Ascending aorta (tissue), 2 donors: ENCODE measurements around the gene GYS1. TPM values are rescaled to one million over a fixed set of nuclear protein-coding genes. Genes with fewer than 3 reads are reported as not detected.
"Not testable (repeated sequence)": the region's sequence is repeated elsewhere in the genome, so short reads cannot be mapped to it uniquely, and the experiment has no call there.

ENCODE experiments used
- DNase-seq, 2 donors: peaks; one replicate each; pipeline ENCODE4 v3.0.0-alpha.2; 2019; ENCODE audit warnings: low spot score in 2 of 2
- H3K27ac ChIP-seq, 2 donors: fragments of 200-600 bp; sonication (generic); one replicate each; pipeline ENCODE4 v1.5.1; 2016 to 2017; ENCODE audit warnings: mild to moderate bottlenecking in 1 of 2
- H3K27me3 ChIP-seq: fragments of 200-600 bp; sonication (generic); one replicate; pipeline ENCODE4 v1.5.1; 2017
- H3K36me3 ChIP-seq, 2 donors: fragments of 200-600 bp; sonication (generic); one replicate each; pipeline ENCODE4 v1.5.1; 2016
- H3K4me1 ChIP-seq, 2 donors: fragments of 200-600 bp; sonication (generic); one replicate each; pipeline ENCODE4 v1.5.1; 2016 to 2017; ENCODE audit warnings: mild to moderate bottlenecking in 1 of 2
- H3K4me3 ChIP-seq, 2 donors: fragments of 200-600 bp; sonication (generic); one replicate each; pipeline ENCODE4 v1.5.1; 2016 to 2017; ENCODE audit warnings: mild to moderate bottlenecking in 1 of 2
- H3K9me3 ChIP-seq, 2 donors: fragments of 200-600 bp; sonication (generic); one replicate each; pipeline ENCODE4 v1.5.1; 2016
- CTCF ChIP-seq, 3 experiments: fragments of 200-600 bp in 2 of 3; fragments of 450-650 bp in 1 of 3; sonication (generic) in 2 of 3; IDR thresholded peaks; one replicate each; pipeline ENCODE4 v1.5.1; 2016 to 2019; ENCODE audit warnings: antibody characterized with exemption in 3 of 3, mild to moderate bottlenecking in 1 of 3, moderate library complexity in 1 of 3
- intact Hi-C: fragments of 100-400 bp; cut with DNase I; formaldehyde crosslinking; loops from one replicate; pipeline ENCODE4 v1.15.1; 2023
- total RNA-seq: library from RNA; depleted of rRNA; stranded (reverse); fragments of >200 nt; gene quantifications from one replicate; pipeline ENCODE4 v1.1.0, GENCODE V29; 2016

Gene GYS1
- total RNA-seq, 1 donor from 2014 or later: 21.8 TPM

- Histone ChIP-seq H3K4me1 (peaks cover 0 to 3% of the 10 kb centered on the region in 2 donors), H3K36me3 (peaks cover 39 to 53% of the 10 kb centered on the region in 2 donors), H3K27me3 (no peaks in the 10 kb centered on the region), H3K27ac (no peak overlapping the region), H3K4me3 (no peak overlapping the region), H3K9me3 (no peaks in the 10 kb centered on the region)
- no peak for DNase-seq
- TF ChIP-seq CTCF (IDR thresholded peaks at IDR 0.05): no peak
- intact Hi-C loops: no loop called here
These were observed 70.3 kb downstream of the GYS1 start for GRCh38 chr19:48922548-48923490.

DNA sequence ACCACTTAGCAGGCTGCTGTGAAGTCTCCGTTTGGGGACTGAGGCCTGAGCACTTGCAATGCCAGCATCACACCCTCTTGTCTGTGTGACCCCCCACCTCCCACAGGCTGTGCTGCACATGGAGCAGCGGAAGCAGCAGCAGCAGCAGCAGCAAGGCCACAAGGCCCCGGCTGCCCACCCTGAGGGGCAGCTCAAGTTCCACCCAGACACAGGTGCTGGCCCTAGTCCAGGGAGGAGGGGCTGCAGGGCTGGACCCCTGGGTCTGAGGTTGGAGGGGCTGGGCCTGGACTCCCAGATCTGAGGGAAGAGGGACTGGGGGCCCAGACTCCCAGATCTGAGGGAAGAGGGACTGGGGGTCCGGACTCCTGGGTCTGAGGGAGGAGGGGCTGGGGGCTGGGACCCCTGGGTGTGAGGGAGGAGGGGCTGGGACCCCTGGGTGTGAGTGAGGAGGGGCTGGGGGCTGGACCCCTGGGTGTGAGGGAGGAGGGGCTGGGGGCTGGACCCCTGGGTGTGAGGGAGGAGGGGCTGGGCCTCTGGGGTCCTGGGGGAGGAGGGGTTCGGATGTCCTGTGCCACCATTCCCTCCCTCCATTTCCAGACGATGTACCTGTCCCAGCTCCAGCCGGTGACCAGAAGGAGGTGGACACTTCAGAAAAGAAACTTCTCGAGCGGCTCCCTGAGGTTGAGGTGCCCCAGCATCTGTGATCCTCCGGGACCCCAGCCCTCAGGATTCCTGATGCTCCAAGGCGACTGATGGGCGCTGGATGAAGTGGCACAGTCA lies 71.2 kb downstream of the GYS1 start:
- no peak for DNase-seq
- Histone ChIP-seq H3K27ac (no peak overlapping the region), H3K36me3 (peaks cover 39 to 54% of the 10 kb centered on the region in 2 donors), H3K27me3 (no peaks in the 10 kb centered on the region), H3K4me3 (no peak overlapping the region), H3K4me1 (peaks cover 0 to 3% of the 10 kb centered on the region in 2 donors), H3K9me3 (no peaks in the 10 kb centered on the region)
- TF ChIP-seq CTCF (IDR thresholded peaks at IDR 0.05): no peak
- intact Hi-C loops: no loop called here

GRCh38 chr19:48920949-48921348 lies 72.2 kb downstream of the GYS1 start:
- intact Hi-C loops: no loop called here
- Histone ChIP-seq H3K36me3 (peaks cover 47 to 63% of the 10 kb centered on the region in 2 donors), H3K4me1 (no peaks in the 10 kb centered on the region), H3K27me3 (no peaks in the 10 kb centered on the region), H3K4me3 (no peak overlapping the region), H3K27ac (no peak overlapping the region), H3K9me3 (no peaks in the 10 kb centered on the region)
- no peak for DNase-seq
- TF ChIP-seq CTCF (IDR thresholded peaks at IDR 0.05): no peak

- H3K4me1 ChIP-seq, H3K27ac ChIP-seq, H3K27me3 ChIP-seq, H3K9me3 ChIP-seq, H3K4me3 ChIP-seq, DNase-seq, intact Hi-C loops: not testable (repeated sequence)
- peaks cover 61 to 79% of the 10 kb centered on the region in 2 donors for H3K36me3 ChIP-seq
These were observed 73.8 kb downstream of the GYS1 start for GRCh38 chr19:48919271-48919670.

DNA sequence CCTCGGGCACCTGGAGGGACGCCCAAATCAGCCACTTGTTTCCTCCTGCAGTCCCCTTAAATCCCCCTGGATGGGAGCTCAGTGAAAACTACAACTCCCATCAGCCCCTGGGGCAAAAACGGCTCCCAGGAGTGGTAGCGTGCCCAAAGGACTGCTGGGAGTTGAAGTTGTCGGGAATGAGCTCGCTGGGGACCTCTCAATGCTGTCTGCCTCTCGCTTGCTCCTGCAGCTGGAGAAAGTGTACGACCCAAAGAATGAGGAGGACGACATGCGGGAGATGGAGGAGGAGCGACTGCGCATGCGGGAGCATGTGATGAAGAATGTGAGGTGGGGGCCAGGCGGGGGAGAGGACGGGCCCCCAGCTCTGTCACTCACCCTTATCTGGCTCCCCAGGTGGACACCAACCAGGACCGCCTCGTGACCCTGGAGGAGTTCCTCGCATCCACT lies 74.3 kb downstream of the GYS1 start:
- TF ChIP-seq CTCF (IDR thresholded peaks at IDR 0.05): no peak
- no peaks in the 10 kb centered on the region for H3K27me3 ChIP-seq
- intact Hi-C loops: no loop called here
- peaks cover 66 to 83% of the 10 kb centered on the region in 2 donors for H3K36me3 ChIP-seq
- no peak for DNase-seq
- no peaks in the 10 kb centered on the region for H3K4me1 ChIP-seq
- no peak overlapping the region for H3K27ac ChIP-seq
- no peak overlapping the region for H3K4me3 ChIP-seq
- H3K9me3 ChIP-seq: no peaks in the 10 kb centered on the region

Other genes starting within 250 kb of the GYS1 start
- not detected for gene IZUMO1, start 246.4 kb downstream of the GYS1 start, total RNA-seq
- gene FUT1, start 240.7 kb downstream of the GYS1 start, total RNA-seq: 3.8 TPM
- not detected for gene FGF21, start 237.8 kb downstream of the GYS1 start, total RNA-seq
- gene BCAT2, start 182.3 kb downstream of the GYS1 start, total RNA-seq: 42.4 TPM
- 9.8 TPM for gene HSD17B14, start 156.8 kb downstream of the GYS1 start, total RNA-seq
- 237 TPM for gene PLEKHA4, start 124.7 kb downstream of the GYS1 start, total RNA-seq
- 142 TPM for gene PPP1R15A, start 120.9 kb downstream of the GYS1 start, total RNA-seq
- gene TULP2, start 94.6 kb downstream of the GYS1 start, total RNA-seq: not detected
- 505 TPM for gene NUCB1, start 93.0 kb downstream of the GYS1 start, total RNA-seq
- not detected for gene DHDH, start 59.6 kb downstream of the GYS1 start, total RNA-seq
- gene BAX, start 38.4 kb downstream of the GYS1 start, total RNA-seq: 182 TPM
- 7,736 TPM for gene FTL, start 28.0 kb downstream of the GYS1 start, total RNA-seq
- gene RUVBL2, start 578 bp upstream of the GYS1 start, total RNA-seq: 106 TPM
- not detected for gene LHB, start 23.8 kb upstream of the GYS1 start, total RNA-seq
- not detected for gene CGB3, start 31.0 kb upstream of the GYS1 start, total RNA-seq
- gene CGB2, start 38.6 kb upstream of the GYS1 start, total RNA-seq: not detected
- not detected for gene CGB1, start 43.6 kb upstream of the GYS1 start, total RNA-seq
- gene CGB5, start 50.5 kb upstream of the GYS1 start, total RNA-seq: not detected
- gene CGB8, start 55.8 kb upstream of the GYS1 start, total RNA-seq: not detected
- 10.2 TPM for gene CGB7, start 64.4 kb upstream of the GYS1 start, total RNA-seq
- not detected for gene NTF4, start 71.5 kb upstream of the GYS1 start, total RNA-seq
- gene KCNA7, start 79.4 kb upstream of the GYS1 start, total RNA-seq: not detected
- gene SNRNP70, start 92.1 kb upstream of the GYS1 start, total RNA-seq: 185 TPM
- gene LIN7B, start 121.1 kb upstream of the GYS1 start, total RNA-seq: 42.1 TPM
- gene C19orf73, start 125.8 kb upstream of the GYS1 start, total RNA-seq: not detected
- gene PPFIA3, start 126.2 kb upstream of the GYS1 start, total RNA-seq: 33.3 TPM
- gene HRC, start 162.1 kb upstream of the GYS1 start, total RNA-seq: not detected
- gene TRPM4, start 164.5 kb upstream of the GYS1 start, total RNA-seq: 63.4 TPM